Breast epithelium (tissue), 4 donors: Measurements from ENCODE around the gene SORBS1. TPM values are rescaled to one million over a fixed set of nuclear protein-coding genes. Genes with fewer than 3 reads are reported as not detected.

Source experiments
- DNase-seq, 2 donors: peaks; one replicate each; pipeline ENCODE4 v3.0.0-alpha.2; 2019; ENCODE audit warnings: low spot score in 2 of 2
- H3K27ac ChIP-seq, 2 donors: fragments of 200-600 bp; sonication (generic) in 1 of 2; one replicate each; pipeline ENCODE4 v1.5.1; 2016 to 2019; ENCODE audit warnings: mild to moderate bottlenecking in 1 of 2
- H3K27me3 ChIP-seq, 2 donors: fragments of 200-600 bp; sonication (generic) in 1 of 2; one replicate each; pipeline versions ENCODE4 v1.5.1 to v1.6.0; 2017 to 2019; ENCODE audit warnings: control low read depth in 1 of 2, mild to moderate bottlenecking in 1 of 2
- H3K36me3 ChIP-seq: fragments of 200-600 bp; one replicate; pipeline ENCODE4 v1.5.1; 2019
- H3K4me1 ChIP-seq, 2 donors: fragments of 200-600 bp; sonication (generic); one replicate each; pipeline ENCODE4 v1.5.1; 2016 to 2019; ENCODE audit warnings: control low read depth in 1 of 2
- H3K4me3 ChIP-seq, 3 donors: fragments of 200-600 bp; sonication (generic); 1 replicate in 2 of 3; 2 replicates in 1 of 3; pipeline ENCODE4 v1.5.1; 2016 to 2019; ENCODE audit warnings: mild to moderate bottlenecking in 3 of 3, moderate library complexity in 2 of 3
- H3K9me3 ChIP-seq, 2 donors: fragments of 200-600 bp; sonication (generic) in 1 of 2; one replicate each; pipeline ENCODE4 v1.5.1; 2016 to 2019; ENCODE audit warnings: control low read depth in 1 of 2
- POLR2A ChIP-seq: fragments of 450-650 bp; IDR thresholded peaks from one replicate; pipeline ENCODE4 v1.6.1; 2016; ENCODE audit warnings: antibody characterized with exemption, mild to moderate bottlenecking, moderate library complexity
- POLR2AphosphoS5 ChIP-seq, 3 donors: sonication (generic); formaldehyde crosslinking; IDR thresholded peaks; one replicate each; pipeline ENCODE4 v1.6.1; 2017; ENCODE audit warnings: antibody characterized with exemption in 3 of 3
- intact Hi-C: fragments of 100-400 bp; cut with DNase I; formaldehyde crosslinking; loops from one replicate; pipeline ENCODE4 v1.15.1; 2023; ENCODE audit warnings: low total_unique reads
- total RNA-seq, 3 donors: library from RNA; depleted of rRNA; stranded (reverse); fragments of >200 nt; gene quantifications; one replicate each; pipeline ENCODE4 v1.1.0, GENCODE V29; 2016
- TF ChIP-seq, protein P1 (sequence below), 3 donors: fragments of 450-650 bp; IDR thresholded peaks; one replicate each; pipeline ENCODE4 v1.5.1; 2016 to 2017; ENCODE audit warnings: antibody characterized with exemption in 3 of 3, mild to moderate bottlenecking in 3 of 3, moderate library complexity in 3 of 3

Gene SORBS1
- total RNA-seq, 3 donors from 2014 or later = 156 to 455 (median 200) TPM

DNA sequence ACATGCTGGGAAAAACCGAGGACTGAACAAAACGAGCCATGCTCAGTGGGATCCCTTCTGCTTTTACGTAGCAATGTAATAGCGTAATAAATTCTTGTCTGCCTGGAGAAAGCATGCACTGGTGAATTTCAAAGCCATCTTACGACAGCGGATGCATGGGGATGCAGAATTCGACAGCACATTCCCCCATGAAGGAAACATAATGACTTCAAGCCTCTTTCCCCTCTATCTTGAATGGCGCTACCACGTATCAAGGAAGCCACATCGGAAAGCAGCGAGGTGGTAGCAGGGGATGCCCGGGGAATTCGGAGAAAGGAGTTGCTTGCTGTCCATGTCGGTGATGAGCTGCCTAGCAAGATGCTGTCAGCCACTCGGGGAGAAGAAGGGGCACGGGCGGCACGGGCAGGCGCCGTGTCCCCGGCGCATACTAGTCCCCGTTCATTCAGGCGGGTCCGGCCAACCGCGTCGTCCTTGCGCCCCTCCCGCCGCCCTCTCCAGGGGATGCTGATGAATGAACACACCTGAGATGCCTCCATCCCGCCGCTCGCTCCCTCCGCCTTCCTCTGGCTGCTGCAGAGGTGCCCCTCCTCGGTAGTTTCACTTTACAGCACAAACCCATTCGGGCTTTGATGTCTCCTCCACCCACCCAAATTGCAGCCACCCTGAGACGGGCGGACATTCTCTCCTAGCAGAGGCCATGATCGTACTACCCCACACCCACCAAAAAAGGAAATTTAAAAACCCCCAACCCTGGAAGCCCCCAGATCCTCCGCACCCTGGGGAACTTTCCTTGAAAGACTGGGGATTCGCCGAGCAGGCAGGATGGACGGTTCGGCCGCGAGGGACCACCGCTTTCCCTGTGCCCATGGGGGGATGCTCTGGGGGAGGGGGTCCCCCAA lies 644 bp downstream of the SORBS1 start:
- TF ChIP-seq, protein P1, sequence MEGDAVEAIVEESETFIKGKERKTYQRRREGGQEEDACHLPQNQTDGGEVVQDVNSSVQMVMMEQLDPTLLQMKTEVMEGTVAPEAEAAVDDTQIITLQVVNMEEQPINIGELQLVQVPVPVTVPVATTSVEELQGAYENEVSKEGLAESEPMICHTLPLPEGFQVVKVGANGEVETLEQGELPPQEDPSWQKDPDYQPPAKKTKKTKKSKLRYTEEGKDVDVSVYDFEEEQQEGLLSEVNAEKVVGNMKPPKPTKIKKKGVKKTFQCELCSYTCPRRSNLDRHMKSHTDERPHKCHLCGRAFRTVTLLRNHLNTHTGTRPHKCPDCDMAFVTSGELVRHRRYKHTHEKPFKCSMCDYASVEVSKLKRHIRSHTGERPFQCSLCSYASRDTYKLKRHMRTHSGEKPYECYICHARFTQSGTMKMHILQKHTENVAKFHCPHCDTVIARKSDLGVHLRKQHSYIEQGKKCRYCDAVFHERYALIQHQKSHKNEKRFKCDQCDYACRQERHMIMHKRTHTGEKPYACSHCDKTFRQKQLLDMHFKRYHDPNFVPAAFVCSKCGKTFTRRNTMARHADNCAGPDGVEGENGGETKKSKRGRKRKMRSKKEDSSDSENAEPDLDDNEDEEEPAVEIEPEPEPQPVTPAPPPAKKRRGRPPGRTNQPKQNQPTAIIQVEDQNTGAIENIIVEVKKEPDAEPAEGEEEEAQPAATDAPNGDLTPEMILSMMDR (IDR thresholded peaks at IDR 0.05) = peak in 1 of 3 donors; percentile 3
- no peak for TF ChIP-seq POLR2AphosphoS5 (IDR thresholded peaks at IDR 0.05)
- Histone ChIP-seq H3K27ac (peak overlapping the region; percentile 83 to 90), H3K4me1 (peaks cover 0 to 9% of the 10 kb centered on the region in 2 donors), H3K36me3 (no peaks in the 10 kb centered on the region), H3K4me3 (peak overlapping the region; percentile 63 to 92 (median 82)), H3K27me3 (no peaks in the 10 kb centered on the region), H3K9me3 (no peaks in the 10 kb centered on the region)
- intact Hi-C loops = no loop called here
- DNase-seq = peak; percentile 55 to 57

DNA sequence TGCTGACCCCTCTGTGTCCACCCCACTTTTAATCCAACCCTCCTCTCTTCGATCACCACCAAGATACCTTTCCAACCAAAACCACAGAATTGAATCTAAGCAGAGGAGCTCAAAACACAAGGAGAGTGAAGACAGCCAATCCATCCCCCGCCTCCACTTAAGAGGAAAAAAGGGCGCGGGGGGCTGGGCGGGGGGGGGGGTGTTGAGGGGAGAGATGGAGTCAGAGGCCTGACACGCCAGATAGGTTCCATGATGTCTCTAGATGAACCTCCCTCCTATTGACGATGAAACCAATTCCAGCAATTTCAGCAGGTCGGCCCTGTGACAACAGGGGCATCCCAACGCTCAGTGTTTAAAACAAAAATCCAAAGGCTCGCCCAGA lies 1.3 kb downstream of the SORBS1 start:
- no peak for DNase-seq
- TF ChIP-seq POLR2AphosphoS5 (IDR thresholded peaks at IDR 0.05) = no peak
- TF ChIP-seq POLR2A = no peak
- TF ChIP-seq, protein P1 (IDR thresholded peaks at IDR 0.05) = no peak
- Histone ChIP-seq H3K9me3 (no peaks in the 10 kb centered on the region), H3K4me1 (peaks cover 0 to 9% of the 10 kb centered on the region in 2 donors), H3K27ac (peak overlapping the region; percentile 83 to 90), H3K4me3 (peak overlapping the region; percentile 63 to 92 (median 82)), H3K36me3 (no peaks in the 10 kb centered on the region), H3K27me3 (no peaks in the 10 kb centered on the region)
- intact Hi-C loops = no loop called here

DNA sequence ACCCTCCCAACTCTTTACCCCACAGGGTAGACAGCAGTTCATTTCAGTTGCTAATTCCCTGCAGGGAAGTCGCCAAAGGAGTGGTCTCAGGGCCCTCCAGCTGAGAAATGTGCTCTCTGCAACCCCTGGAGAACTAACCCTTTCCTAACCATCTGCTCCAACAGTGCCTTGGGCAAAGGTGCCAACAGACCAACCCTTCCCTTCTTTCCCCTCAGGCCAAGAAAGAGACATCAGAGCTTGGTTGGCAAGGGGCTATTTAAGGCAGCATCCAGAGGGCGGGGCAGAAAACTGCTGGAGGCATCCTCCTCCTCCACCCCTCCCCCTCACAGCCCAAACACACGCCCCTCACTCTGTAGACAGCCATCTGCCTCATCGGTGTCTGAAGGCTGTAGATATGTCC lies 1.7 kb downstream of the SORBS1 start:
- peaks cover 0 to 9% of the 10 kb centered on the region in 2 donors for H3K4me1 ChIP-seq
- intact Hi-C loops = no loop called here

DNA sequence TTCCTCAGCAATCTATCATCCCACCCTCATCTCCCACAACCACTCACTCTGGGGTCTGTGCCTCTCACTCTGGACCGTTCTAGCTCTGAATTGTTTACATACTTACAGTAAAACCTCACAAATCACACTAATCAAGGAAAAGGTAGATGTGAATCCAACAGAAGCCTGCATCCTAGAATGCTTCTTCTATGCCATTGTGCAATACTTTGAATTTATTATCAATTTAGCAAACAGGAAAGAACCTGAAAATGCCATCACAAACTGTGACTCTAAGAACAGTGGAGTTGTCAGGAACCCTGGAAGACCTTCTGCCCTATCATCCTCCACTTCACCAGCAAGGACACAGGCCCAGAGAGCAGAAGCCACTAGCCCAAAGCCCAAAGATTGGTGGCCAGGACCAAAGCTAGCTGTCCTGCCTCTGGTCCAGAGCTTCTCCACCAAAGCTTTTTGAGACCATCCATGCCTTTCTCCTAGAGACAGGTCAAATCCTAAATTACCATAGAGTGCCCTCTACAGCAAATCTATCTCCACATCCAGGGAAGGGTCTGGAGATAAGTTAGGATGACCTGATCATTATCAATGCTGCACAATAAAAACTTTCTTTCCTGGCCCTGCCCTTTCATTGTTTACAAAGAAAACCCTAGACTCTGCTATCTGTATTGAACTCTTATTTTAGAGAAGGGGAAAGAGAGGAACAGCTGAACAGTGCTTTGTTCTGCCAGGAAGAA lies 2.4 kb downstream of the SORBS1 start:
- DNase-seq = no peak
- no peaks in the 10 kb centered on the region for H3K36me3 ChIP-seq
- peak overlapping the region; percentile 63 to 92 (median 82) for H3K4me3 ChIP-seq
- H3K27me3 ChIP-seq = no peaks in the 10 kb centered on the region
- H3K4me1 ChIP-seq = peaks cover 0 to 9% of the 10 kb centered on the region in 2 donors
- intact Hi-C loops = no loop called here
- TF ChIP-seq POLR2AphosphoS5 (IDR thresholded peaks at IDR 0.05) (no peak), POLR2A (no peak)
- TF ChIP-seq, protein P1 (IDR thresholded peaks at IDR 0.05) = no peak
- no peaks in the 10 kb centered on the region for H3K9me3 ChIP-seq
- peak overlapping the region; percentile 83 to 90 for H3K27ac ChIP-seq

More for the DNA sequence above, 1.7 kb downstream of the SORBS1 start:
- peak overlapping the region; percentile 83 to 90 for H3K27ac ChIP-seq
- peak overlapping the region; percentile 63 to 92 (median 82) for H3K4me3 ChIP-seq
- no peaks in the 10 kb centered on the region for H3K9me3 ChIP-seq
- DNase-seq = no peak
- TF ChIP-seq POLR2A (no peak), POLR2AphosphoS5 (IDR thresholded peaks at IDR 0.05) (no peak)
- TF ChIP-seq, protein P1 (IDR thresholded peaks at IDR 0.05) = no peak
- H3K27me3 ChIP-seq = no peaks in the 10 kb centered on the region
- no peaks in the 10 kb centered on the region for H3K36me3 ChIP-seq
